HG02623 (cell line): ENCODE measurements around the gene MGMT.

Experiments used
- ATAC-seq: cut with Tn5 transposase; IDR thresholded peaks from one replicate; pipeline ENCODE4 v1.9.1; 2021; ENCODE audit warnings: moderate library complexity; ENCODE audit not compliant: unreplicated experiment

Gene MGMT

GRCh38 chr10:129517680-129518057 lies 50.6 kb downstream of the MGMT start:
- ATAC-seq, result no peak

DNA sequence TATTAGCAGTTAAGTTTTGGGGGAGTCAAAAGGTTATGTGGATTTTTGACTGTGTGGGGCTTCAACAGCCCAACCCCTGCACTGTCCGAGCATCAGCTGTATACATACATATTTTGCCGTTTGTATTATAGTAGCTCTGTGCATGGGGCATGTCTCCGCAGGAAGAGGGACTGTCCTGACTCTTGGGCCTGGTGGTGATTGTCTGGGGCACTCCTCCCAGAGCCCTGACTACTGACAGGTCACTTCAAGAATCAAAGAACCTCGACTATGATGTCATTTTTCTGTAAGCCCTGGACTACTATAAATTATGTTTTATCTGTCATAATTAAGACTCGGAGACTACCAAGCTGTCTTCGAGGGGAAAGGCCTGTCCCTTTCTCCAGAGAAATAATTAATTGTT lies 51.8 kb downstream of the MGMT start:
- ATAC-seq, result no peak

DNA sequence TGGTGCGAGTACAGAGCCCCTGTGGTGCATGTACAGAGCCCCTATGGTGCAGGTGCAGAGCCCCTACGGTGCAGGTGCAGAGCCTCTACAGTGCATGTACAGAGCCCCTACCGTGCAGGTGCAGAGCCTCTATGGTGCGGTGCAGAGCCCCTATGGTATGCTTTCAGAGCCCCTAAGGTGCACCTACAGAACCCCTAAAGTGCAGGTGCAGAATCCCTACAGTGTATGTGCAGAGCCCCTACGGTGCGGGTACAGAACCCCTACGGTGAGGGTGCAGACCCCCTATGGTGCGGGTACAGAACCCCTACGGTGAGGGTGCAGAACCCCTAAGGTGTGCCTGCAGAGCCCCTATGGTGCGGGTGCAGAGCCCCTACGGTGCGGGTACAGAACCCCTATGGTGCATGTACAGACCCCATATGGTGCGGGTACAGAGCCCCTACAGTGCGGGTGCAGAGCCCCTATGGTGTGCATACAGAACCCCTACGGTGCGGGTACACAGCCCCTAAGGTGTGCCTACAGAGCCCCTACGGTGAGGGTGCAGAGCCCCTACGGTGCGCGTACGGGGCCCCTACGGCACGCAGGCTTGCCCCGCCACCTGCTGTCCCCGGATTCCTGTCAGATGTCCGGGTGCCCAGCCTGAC lies 53.5 kb downstream of the MGMT start:
- ATAC-seq, result no peak

DNA sequence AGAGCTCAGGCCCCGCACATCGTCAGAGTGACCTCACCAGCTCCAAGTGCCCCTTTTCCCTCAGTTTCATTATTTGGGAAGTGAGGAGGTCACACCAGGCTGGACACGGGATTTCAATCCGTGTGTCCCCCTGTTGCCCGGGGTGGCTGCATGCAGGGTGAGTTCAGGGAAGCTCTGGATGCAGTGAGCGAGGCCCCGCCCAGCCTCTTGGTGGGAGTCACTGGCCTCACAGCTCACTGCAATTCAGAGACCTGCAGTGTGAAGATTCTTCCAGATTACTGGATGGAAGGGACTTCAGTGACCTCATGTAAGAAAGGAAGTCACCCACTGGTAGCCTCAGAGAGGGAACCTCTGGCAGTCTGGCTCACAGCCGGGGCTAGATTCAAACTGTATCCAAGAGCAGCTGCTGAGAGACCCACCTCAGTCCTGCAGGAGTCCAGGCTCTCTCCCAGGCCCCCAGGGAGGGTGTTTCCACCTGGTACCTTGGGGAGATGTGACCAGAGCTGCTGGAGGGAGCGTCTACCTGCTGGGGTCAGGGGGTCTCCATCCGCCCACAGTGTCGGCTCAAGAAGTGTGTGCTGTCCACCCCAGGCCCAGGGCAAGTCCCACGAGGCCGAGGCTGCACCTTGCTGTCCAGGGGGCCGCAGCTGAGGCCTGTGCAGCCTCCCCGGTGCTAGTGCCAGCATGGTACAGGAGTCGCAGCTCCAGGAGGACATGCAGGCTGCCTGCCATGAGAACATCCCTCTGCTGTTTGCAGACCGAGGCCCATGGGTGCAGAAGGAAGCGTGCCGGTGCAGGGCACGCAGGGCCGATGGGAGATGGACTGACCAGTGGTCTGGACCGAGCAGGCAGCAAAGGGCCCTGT lies 54.4 kb downstream of the MGMT start:
- no peak for ATAC-seq

DNA sequence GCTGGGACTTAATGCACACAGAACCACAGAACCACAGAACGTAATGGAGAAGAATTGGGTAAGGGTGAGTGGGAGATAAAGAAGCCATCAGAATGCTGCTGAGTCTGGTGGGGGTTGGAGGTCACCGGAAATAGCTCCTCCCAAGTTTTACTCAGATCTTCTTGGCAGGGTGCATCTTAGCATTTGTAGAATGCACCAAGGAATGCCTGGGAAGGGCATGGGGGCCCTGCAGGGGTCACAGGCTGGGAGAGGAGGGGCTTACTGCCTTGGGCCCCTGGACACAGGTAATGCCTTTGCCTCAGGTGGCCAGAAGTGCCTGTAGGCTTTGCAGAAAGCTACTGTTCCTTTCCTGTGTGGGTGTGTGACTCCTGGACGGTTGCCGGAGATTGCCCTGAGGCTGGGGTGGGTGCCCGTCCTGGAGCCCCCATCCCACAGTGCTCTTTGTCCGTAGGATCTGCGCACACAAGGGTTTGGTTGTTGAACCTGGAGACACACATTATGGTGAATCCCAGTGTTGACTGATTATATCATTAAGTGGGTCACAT lies 55.1 kb downstream of the MGMT start:
- no peak for ATAC-seq

DNA sequence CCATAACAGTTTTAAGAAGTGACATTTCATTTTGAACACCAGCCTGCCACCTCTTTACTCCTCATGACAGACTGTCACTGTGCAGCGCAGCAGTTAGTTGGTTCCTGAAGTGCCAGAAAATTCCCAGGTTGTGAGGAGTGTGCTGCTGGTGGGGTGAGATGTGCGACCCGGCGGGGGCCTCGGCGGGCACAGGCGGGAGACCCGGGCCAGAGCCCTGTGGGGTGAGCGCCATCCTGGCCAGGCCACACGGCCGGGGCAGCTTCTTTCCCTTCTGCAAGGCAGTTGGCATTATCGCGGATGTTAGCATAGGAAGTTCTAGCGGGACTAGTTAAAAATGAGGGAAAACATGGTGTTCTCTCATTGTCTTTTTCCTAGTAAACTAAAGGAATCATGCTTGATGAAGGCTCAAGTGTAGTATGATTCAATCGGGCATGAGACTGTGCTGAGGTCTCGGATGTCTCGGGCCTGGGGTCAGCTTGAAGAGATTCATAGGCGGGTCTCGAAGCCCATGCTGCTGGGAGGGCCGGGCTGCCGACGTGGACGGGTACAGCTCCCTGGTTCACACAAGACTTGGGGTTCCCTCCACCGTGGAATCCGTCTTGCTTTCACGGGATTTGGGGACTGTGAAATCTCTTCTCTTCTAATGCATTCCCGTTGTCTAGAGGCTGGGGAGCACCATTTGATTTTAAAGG lies 56.1 kb downstream of the MGMT start:
- no peak for ATAC-seq

- ATAC-seq, result no peak
Measured at GRCh38 chr10:129523723-129524316, 56.8 kb downstream of the MGMT start.

GRCh38 chr10:129524936-129525335 lies 57.9 kb downstream of the MGMT start:
- ATAC-seq, result no peak

DNA sequence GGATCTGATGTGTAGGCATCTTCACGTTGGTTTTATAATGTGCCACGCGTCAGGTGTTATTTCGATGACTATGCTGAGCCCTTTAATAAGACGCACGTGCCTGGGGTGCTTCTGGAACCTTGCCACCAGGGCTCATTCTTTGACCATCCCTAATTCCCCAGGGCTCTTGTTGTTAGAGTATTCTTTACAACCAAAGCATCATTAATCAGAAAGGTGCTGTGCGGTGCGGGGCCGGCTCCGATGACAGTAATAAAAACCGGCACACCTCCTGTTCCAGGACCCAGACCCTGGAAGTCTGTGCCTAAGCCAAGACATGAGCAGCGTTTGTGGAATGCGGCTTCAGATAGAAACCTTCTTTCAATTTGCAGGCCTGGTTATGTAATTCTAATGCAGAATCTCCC lies 58.4 kb downstream of the MGMT start:
- no peak for ATAC-seq

GRCh38 chr10:129526943-129527342 lies 59.9 kb downstream of the MGMT start:
- no peak for ATAC-seq

- no peak for ATAC-seq
Measured at GRCh38 chr10:129528376-129528978, 61.4 kb downstream of the MGMT start.

- ATAC-seq, result no peak
Measured at GRCh38 chr10:129530581-129530980, 63.5 kb downstream of the MGMT start.

DNA sequence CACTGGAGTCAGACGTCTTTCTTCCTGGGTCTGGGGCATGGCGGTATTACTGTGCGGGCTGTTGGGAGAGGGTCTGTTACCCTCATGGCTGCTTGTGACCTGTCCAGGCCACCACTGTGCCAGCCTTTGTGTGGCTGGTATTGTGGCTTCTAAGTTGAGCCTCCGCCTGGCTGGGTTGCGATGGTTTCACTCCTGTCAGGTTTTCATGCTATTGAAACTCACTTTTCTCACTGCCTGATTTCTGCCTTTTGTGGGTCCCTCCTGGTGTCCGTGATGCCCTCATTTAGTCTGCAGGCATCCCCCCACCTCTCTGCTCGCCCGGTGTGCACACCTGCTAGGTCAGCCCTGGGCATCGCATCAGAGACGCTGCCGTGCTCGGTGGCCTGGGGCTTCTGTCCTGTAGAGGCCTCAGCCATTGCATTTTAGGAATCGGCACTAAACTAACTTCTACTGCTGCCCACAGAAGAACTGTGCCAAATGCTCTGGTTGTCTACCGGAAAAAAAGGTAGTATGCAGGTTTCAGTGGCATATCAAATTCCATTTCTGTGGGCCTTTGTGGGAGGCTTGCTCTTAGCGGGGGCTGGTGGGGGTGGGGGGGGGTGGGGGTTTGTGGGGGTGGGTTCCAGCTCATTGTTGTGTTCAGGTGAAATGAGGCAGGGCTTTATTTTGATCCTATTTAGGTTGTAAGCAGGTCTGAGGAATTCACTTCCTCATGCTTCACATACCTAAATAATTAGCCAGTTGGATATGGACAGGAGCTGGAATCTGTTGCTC lies 64.3 kb downstream of the MGMT start:
- ATAC-seq, result no peak

- no peak for ATAC-seq
Measured at GRCh38 chr10:129531969-129532660, 65.1 kb downstream of the MGMT start.

DNA sequence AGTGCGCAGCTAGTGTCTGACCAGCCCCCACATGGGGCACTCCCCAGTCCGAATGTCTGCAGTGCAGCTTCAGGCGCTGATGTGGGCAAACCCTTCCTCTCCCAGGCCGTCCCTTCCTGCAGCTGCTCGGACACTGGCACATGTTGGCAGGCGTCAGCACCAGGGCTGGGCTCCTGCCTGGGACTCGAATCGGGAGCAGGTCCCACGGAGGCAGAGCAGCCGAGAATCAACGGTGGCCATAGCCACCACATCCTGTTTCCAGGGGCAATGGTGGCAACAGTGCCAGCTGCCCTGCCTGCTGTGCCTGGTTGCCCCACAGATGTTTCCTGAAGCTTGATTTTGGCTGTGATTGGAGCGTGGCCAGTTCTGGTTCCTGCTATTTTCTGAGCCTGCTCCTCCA lies 65.8 kb downstream of the MGMT start:
- no peak for ATAC-seq

DNA sequence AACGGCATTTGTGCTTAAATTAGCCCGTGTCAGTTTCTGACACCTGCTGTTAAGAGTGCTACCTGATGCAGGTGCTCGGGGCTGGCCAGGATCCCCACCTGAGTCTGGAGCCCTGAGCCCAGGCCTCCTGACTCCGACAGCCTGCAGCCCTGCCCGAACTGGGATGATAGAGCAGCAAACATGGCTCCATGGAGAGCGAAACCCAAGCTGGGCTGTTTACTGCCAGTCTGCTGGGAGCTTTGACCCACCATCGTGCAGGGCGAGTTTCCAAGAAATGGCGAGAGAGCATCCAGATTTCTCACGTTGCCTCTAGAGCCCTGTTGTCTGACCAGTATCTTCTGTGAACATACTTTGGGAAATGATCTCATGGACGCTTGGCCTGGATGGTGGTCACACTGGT lies 66.2 kb downstream of the MGMT start:
- no peak for ATAC-seq

GRCh38 chr10:129534826-129535225 lies 67.8 kb downstream of the MGMT start:
- ATAC-seq, result no peak

GRCh38 chr10:129536336-129536735 lies 69.3 kb downstream of the MGMT start:
- ATAC-seq, result no peak

DNA sequence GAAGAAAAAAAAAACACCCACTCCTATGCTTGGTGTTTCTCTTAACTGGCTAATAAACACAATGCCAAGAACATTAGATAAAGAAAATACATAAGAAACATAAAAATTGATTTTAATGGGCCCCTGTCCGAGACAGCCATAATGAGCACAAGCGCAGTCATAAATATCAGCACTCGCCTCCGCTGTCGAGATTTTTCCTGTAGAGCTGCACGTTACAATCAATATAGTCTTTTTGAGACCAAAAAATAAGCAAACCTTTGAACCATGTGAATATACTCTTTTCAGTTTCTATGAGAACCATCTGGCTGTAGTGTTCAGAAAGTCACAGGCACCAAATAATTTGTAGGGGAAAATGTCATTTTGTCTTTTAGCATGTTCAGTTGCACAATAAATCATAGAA lies 70.1 kb downstream of the MGMT start:
- no peak for ATAC-seq

DNA sequence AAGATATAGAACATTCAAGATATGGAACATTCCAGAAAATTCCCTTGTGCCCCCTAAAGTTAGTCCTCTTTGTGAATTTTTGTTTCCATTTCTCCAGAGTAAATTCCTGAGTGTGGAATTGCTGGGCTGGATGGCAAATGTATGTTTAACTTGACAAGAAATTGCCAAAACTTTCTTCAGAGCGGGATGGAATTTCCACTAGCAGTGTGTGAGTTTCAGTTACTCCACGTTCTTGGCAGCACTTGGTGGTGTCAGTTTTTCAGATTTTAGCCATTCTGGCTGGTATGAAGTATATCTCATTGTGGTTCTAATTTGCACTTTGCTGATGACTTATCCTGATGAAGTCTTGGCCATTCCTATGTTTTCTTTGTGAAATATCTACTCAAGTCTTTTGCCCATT lies 71.2 kb downstream of the MGMT start:
- no peak for ATAC-seq
